ENCODE results near the gene CNIH1. TPM values are rescaled to one million over a fixed set of nuclear protein-coding genes. Genes with fewer than 3 reads are reported as not detected.
"Not testable (repeated sequence)": the region's sequence is repeated elsewhere in the genome, so short reads cannot be mapped to it uniquely, and the experiment has no call there.

CNIH1 gene
- total RNA-seq, 1 donor from 2014 or later = 173 TPM

DNA sequence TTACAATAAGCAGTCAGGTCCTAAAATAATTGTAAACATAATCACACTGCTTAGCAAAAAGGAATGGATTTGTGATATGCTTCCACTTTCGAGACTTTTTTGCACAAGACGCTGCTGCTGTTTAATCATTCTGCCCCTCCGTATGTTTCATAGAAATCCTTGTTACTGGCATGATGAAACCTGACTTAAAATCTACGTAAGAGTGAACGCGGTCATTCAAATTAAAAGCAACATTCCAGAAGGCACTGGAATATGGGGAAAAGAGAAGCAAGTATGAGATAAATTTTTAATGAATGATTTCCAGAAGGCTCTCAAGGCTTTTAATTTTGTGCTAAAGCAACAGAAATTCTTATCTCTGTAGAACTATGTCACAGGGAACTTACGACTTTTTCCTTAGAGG lies 1.1 kb downstream of the CNIH1 start:
- no peak for DNase-seq (ENCODE audit: low spot score in 2 of 2)
- Histone ChIP-seq H3K9me3 (no peaks in the 10 kb centered on the region), H3K27me3 (no peaks in the 10 kb centered on the region), H3K36me3 (no peaks in the 10 kb centered on the region), H3K27ac (peak overlapping the region; percentile 82 to 94), H3K4me3 (peak overlapping the region; percentile 66 to 82), H3K4me1 (peaks cover 0 to 4% of the 10 kb centered on the region in 2 donors)
- TF ChIP-seq, protein P1, sequence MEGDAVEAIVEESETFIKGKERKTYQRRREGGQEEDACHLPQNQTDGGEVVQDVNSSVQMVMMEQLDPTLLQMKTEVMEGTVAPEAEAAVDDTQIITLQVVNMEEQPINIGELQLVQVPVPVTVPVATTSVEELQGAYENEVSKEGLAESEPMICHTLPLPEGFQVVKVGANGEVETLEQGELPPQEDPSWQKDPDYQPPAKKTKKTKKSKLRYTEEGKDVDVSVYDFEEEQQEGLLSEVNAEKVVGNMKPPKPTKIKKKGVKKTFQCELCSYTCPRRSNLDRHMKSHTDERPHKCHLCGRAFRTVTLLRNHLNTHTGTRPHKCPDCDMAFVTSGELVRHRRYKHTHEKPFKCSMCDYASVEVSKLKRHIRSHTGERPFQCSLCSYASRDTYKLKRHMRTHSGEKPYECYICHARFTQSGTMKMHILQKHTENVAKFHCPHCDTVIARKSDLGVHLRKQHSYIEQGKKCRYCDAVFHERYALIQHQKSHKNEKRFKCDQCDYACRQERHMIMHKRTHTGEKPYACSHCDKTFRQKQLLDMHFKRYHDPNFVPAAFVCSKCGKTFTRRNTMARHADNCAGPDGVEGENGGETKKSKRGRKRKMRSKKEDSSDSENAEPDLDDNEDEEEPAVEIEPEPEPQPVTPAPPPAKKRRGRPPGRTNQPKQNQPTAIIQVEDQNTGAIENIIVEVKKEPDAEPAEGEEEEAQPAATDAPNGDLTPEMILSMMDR (IDR thresholded peaks at IDR 0.05) = no peak
- intact Hi-C loops (cut with DNase I) = no loop called here

DNA sequence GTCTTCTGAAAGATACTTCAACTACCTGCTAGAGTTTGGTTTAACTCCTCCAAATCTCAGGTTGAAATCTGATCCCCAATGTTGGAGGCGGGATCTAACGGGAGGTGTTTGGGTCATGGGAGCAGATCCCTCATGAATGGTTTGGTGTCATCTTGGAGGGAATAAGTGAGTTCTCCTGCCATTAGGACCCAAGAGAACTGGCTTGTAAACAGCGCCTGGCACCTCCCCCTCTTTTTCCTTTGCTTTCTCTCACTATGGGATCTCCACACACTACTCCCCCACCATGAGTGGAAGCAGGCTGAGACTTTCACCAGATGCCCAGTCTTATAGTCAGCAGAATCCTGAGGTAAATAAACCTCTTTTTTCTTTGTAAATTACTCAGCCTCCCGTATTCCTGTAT lies 2.5 kb downstream of the CNIH1 start:
- no peaks in the 10 kb centered on the region for H3K9me3 ChIP-seq
- H3K27me3 ChIP-seq = no peaks in the 10 kb centered on the region
- TF ChIP-seq, protein P1 (IDR thresholded peaks at IDR 0.05) = no peak
- no peaks in the 10 kb centered on the region for H3K36me3 ChIP-seq
- H3K4me1 ChIP-seq = peaks cover 0 to 4% of the 10 kb centered on the region in 2 donors
- no peak overlapping the region for H3K27ac ChIP-seq
- intact Hi-C loops (cut with DNase I) = loop anchor here (2.0 kb wide), 1 partner anchor 486 kb away; no protein-coding TSS in a partner anchor
- no peak overlapping the region for H3K4me3 ChIP-seq
- no peak for DNase-seq (ENCODE audit: low spot score in 2 of 2)

DNA sequence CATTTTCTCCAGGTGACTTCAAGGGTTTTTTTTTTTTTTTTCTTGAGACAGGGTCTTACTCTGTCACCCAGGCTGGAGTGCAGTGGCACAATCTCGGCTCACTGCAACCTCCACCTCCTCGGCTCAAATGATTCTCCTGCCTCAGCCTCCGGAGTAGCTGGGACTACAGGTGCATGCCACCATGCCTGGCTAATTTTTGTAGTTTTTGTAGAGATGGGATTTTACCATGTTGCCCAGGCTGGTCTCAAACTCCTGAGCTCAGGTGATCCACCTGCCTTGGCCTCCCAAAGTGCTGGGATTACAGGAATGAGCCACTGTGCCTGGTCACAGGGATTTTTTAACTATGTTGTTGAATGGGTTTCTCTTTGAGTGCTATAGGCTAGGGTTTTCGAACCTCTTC lies 3.2 kb downstream of the CNIH1 start:
- intact Hi-C loops (cut with DNase I) = loop anchor here (2.0 kb wide), 1 partner anchor 485 kb away; no protein-coding TSS in a partner anchor
- not testable (repeated sequence) for H3K27me3 ChIP-seq; H3K4me3 ChIP-seq; DNase-seq (ENCODE audit: low spot score in 2 of 2); H3K4me1 ChIP-seq; H3K36me3 ChIP-seq; H3K9me3 ChIP-seq; H3K27ac ChIP-seq

DNA sequence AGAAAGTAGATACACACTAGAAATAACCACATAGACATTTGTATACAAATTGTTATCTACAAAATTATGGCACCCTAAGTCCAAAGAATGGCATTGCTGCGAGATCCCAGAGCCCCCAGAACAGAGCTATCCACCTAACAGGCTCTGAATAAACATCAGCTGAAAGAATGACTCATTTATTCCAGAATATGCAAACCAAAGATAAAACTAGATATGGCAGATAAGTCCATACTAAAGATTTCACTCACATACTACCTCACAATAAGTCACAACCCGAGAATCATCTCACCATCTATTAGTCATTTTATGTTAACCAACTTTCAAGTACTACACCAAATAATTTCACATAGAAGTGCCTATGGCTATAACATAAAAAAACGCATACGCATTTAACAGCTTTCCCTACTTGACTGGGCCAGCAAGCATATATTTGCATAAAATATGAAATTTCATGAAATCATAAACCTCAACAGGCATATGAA lies 5.6 kb downstream of the CNIH1 start:
- H3K27me3 ChIP-seq = no peaks in the 10 kb centered on the region
- peaks cover 7 to 10% of the 10 kb centered on the region in 2 donors for H3K36me3 ChIP-seq
- H3K9me3 ChIP-seq = no peaks in the 10 kb centered on the region
- H3K4me1 ChIP-seq = peaks cover 0 to 4% of the 10 kb centered on the region in 2 donors
- H3K4me3 ChIP-seq = no peak overlapping the region
- H3K27ac ChIP-seq = no peak overlapping the region
- no peak for DNase-seq (ENCODE audit: low spot score in 2 of 2)
- TF ChIP-seq, protein P1 (IDR thresholded peaks at IDR 0.05) = no peak
- intact Hi-C loops (cut with DNase I) = no loop called here

DNA sequence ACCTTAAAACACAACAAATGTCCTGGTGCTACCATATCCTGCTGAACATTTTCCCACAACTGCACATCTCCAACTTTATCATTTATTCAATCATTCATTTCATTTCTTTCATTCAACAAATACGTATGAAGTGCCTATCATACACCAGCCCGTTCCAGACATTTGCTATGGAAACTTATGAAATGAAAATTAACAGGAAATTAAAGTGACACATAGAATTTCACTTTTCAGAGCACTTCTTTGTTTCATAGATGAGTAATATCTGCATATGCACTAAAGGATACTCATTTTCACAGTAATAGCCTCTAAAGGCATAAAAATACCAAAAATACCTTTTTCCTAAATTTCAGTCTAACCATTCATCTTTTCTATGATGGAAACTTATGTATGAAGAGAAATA lies 12.6 kb downstream of the CNIH1 start:
- Histone ChIP-seq H3K27me3 (no peaks in the 10 kb centered on the region), H3K4me1 (no peaks in the 10 kb centered on the region), H3K4me3 (no peak overlapping the region), H3K27ac (no peak overlapping the region), H3K36me3 (peaks cover 23 to 55% of the 10 kb centered on the region in 2 donors), H3K9me3 (no peaks in the 10 kb centered on the region)
- no peak for DNase-seq (ENCODE audit: low spot score in 2 of 2)
- intact Hi-C loops (cut with DNase I) = no loop called here
- TF ChIP-seq, protein P1 (IDR thresholded peaks at IDR 0.05) = no peak

DNA sequence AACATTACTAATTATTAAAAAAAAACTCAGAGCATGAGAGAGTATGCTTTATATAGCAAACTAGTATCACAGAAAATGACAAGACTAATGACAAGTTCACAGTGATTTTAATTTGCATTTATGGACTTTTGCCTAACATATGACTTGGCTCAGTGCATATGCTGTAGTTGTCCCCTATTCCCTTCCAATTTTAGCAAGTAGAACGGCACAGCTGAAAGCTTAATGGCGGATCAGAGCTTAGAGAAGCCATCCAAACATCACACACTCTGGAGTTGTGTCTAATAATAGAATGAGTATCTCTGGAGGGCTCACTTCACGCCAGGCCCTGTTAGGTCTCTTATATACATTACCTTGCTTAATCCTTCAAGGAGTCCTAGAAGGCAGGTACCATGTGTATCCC lies 13.3 kb downstream of the CNIH1 start:
- Histone ChIP-seq H3K9me3 (no peaks in the 10 kb centered on the region), H3K4me3 (no peak overlapping the region), H3K27me3 (no peaks in the 10 kb centered on the region), H3K36me3 (peaks cover 23 to 55% of the 10 kb centered on the region in 2 donors), H3K4me1 (no peaks in the 10 kb centered on the region), H3K27ac (no peak overlapping the region)
- intact Hi-C loops (cut with DNase I) = no loop called here
- TF ChIP-seq, protein P1 (IDR thresholded peaks at IDR 0.05) = no peak
- no peak for DNase-seq (ENCODE audit: low spot score in 2 of 2)

Measured in ascending aorta (tissue), 2 donors.